H1 (cell line): ENCODE results near the gene CUX1. TPM values are rescaled to one million over a fixed set of nuclear protein-coding genes. Genes with fewer than 3 reads are reported as not detected.

ENCODE experiments used
- CBX5 ChIP-seq: fragments of 300-800, 300-1000 bp; sonication (generic); IDR thresholded peaks from 2 replicates; pipeline ENCODE4 v1.7.1; 2016; ENCODE audit warnings: antibody characterized with exemption, low read length, low read depth
- POLR2AphosphoS5 ChIP-seq: IDR thresholded peaks from 2 replicates; pipeline ENCODE4 v1.6.1; 2011; ENCODE audit warnings: low read depth, low read length
- RNF2 ChIP-seq: fragments of 200-900, 300-1000 bp; sonication (generic); IDR thresholded peaks from 2 replicates; pipeline ENCODE4 v1.7.1; 2016; ENCODE audit warnings: borderline replicate concordance, low read depth, mild to moderate bottlenecking, antibody characterized with exemption, low read length; ENCODE audit not compliant: poor library complexity, severe bottlenecking; ENCODE audit errors: missing control alignments
- SIN3A ChIP-seq, 2 experiments: IDR thresholded peaks in 1 of 2; conservative IDR thresholded peaks in 1 of 2; 2 replicates each; pipeline ENCODE4 v1.6.1; 2011 to 2012; ENCODE audit warnings: low read length in 2 of 2, improper control_type of control experiment in 1 of 2, low read depth in 1 of 2, mild to moderate bottlenecking in 1 of 2
- TAF1 ChIP-seq: IDR thresholded peaks from 2 replicates; pipeline ENCODE4 v1.6.1; 2011; ENCODE audit warnings: mild to moderate bottlenecking, low read depth, low read length
- TEAD4 ChIP-seq: IDR thresholded peaks from 2 replicates; pipeline ENCODE4 v1.6.1; 2012; ENCODE audit warnings: low read depth, low read length, inconsistent platforms, mixed read lengths
- polyA plus RNA-seq, 7 experiments: library from polyadenylated mRNA; depleted of rRNA in 3 of 7; stranded (reverse) in 5 of 7; unstranded in 2 of 7; fragments of >200 nt in 5 of 7; fragments of 200-250 nt in 2 of 7; gene quantifications; 1 replicate in 5 of 7; 2 replicates in 1 of 7; 4 replicates in 1 of 7; pipeline versions ENCODE4 v1.2.1 to v1.2.3, GENCODE V29; 2011 to 2013; ENCODE audit warnings: missing spikeins in 2 of 7, mixed read lengths in 2 of 7
- total RNA-seq: library from RNA; stranded (reverse); fragmentation: NEBNext Ultra II Directional; extraction: Animal tissue kit (Norgen Biotek cat#: 25700); gene quantifications from 2 replicates; pipeline ENCODE4 v1.2.1, GENCODE V29; 2021
- TF ChIP-seq, protein P1 (sequence below): IDR thresholded peaks from 2 replicates; pipeline ENCODE4 v1.6.1; 2011; ENCODE audit warnings: low read depth, mild to moderate bottlenecking, low read length; ENCODE audit not compliant: insufficient read depth
- TF ChIP-seq, protein P2 (sequence below), 3 experiments: IDR thresholded peaks; 1 replicate in 2 of 3; 2 replicates in 1 of 3; pipeline versions ENCODE4 v1.5.1 to v1.6.1; 2011; ENCODE audit warnings: low read length in 3 of 3, mild to moderate bottlenecking in 3 of 3, inconsistent platforms in 2 of 3, low read depth in 1 of 3, moderate library complexity in 1 of 3; ENCODE audit not compliant: insufficient read depth in 1 of 3; ENCODE audit errors: control extremely low read depth in 1 of 3

CUX1 gene
- total and polyA plus RNA-seq, 2 of the 8 experiments (the other 6 are each of a cell fraction or from before 2014, with no cell fraction given): 21.6 to 65.9 TPM

DNA sequence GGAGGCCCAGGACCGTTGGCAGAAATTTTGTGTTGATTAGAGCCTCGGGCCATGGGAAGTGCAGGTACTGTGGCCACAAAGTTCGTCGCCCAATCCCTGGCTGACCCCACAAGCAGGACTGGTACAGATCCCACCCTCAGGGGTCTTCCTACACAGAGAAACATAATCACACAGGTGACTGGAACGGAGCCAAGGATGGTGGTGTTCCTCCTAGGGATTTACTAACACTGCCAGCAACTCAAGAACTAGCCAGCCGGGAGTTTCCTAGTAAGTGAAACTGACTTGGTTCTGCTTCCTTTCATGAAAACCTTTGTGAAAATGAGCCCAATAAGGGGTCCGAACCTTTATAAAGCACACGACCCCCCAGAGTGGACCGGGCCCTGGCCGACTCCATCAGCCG is 5.7 kb downstream of the CUX1 start (continued):
- TF ChIP-seq CBX5: no peak
- no peak for TF ChIP-seq TAF1
- TF ChIP-seq, protein P1, sequence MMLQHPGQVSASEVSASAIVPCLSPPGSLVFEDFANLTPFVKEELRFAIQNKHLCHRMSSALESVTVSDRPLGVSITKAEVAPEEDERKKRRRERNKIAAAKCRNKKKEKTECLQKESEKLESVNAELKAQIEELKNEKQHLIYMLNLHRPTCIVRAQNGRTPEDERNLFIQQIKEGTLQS: no peak
- TF ChIP-seq, protein P2, sequence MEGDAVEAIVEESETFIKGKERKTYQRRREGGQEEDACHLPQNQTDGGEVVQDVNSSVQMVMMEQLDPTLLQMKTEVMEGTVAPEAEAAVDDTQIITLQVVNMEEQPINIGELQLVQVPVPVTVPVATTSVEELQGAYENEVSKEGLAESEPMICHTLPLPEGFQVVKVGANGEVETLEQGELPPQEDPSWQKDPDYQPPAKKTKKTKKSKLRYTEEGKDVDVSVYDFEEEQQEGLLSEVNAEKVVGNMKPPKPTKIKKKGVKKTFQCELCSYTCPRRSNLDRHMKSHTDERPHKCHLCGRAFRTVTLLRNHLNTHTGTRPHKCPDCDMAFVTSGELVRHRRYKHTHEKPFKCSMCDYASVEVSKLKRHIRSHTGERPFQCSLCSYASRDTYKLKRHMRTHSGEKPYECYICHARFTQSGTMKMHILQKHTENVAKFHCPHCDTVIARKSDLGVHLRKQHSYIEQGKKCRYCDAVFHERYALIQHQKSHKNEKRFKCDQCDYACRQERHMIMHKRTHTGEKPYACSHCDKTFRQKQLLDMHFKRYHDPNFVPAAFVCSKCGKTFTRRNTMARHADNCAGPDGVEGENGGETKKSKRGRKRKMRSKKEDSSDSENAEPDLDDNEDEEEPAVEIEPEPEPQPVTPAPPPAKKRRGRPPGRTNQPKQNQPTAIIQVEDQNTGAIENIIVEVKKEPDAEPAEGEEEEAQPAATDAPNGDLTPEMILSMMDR (IDR thresholded peaks at IDR 0.05; ENCODE audit: control extremely low read depth in 1 of 3, insufficient read depth in 1 of 3, low read depth in 1 of 3, low read length in 3 of 3): no peak
- TF ChIP-seq RNF2: no peak
- TF ChIP-seq SIN3A (conservative IDR thresholded peaks at IDR 0.05 in 1 of 2, IDR thresholded peaks at IDR 0.05 in 1 of 2; ENCODE audit: low read depth in 1 of 2, low read length in 2 of 2): no peak
- no peak for TF ChIP-seq TEAD4
- TF ChIP-seq POLR2AphosphoS5: no peak
